NT2/D1 (cell line): ENCODE data around the gene FNDC1.

Experiments used
- YY1 ChIP-seq: IDR thresholded peaks from 2 replicates; pipeline ENCODE4 v1.6.1; 2011; ENCODE audit not compliant: insufficient read length, insufficient read depth
- ZNF274 ChIP-seq: IDR thresholded peaks from 2 replicates; pipeline ENCODE4 v1.6.1; 2011; ENCODE audit warnings: mild to moderate bottlenecking, low read depth, low read length

- TF ChIP-seq ZNF274 = no peak
- TF ChIP-seq YY1 = no peak
Measured at GRCh38 chr6:159261995-159262394, 92.8 kb downstream of the FNDC1 start.
